Limb (tissue), 2 donors: ENCODE measurements around the gene SIM1.

ENCODE experiments used
- DNase-seq, 2 donors: peaks; one replicate each; pipeline ENCODE4 v3.0.0-alpha.2; 2016; ENCODE audit errors: extremely low spot score in 2 of 2

Gene SIM1

GRCh38 chr6:100427452-100427851 lies 37.3 kb downstream of the SIM1 start:
- no peak for DNase-seq

GRCh38 chr6:100426744-100427338 lies 37.9 kb downstream of the SIM1 start:
- DNase-seq = peak in 1 of 2 donors; percentile 20

- DNase-seq = no peak
These were observed 38.5 kb downstream of the SIM1 start for GRCh38 chr6:100426241-100426640.

GRCh38 chr6:100420711-100421110 lies 44.0 kb downstream of the SIM1 start:
- no peak for DNase-seq

GRCh38 chr6:100417036-100417435 lies 47.7 kb downstream of the SIM1 start:
- no peak for DNase-seq

- no peak for DNase-seq
These were observed 49.0 kb downstream of the SIM1 start for GRCh38 chr6:100415768-100416167.

- no peak for DNase-seq
These were observed 51.8 kb downstream of the SIM1 start for GRCh38 chr6:100412872-100413271.

- no peak for DNase-seq
These were observed 60.7 kb downstream of the SIM1 start for GRCh38 chr6:100404051-100404450.

GRCh38 chr6:100393493-100393892 lies 71.2 kb downstream of the SIM1 start:
- no peak for DNase-seq

GRCh38 chr6:100392423-100392822 lies 72.3 kb downstream of the SIM1 start:
- DNase-seq = no peak

GRCh38 chr6:100388868-100389519 lies 75.7 kb downstream of the SIM1 start:
- DNase-seq = no peak

GRCh38 chr6:100382767-100383195 lies 81.9 kb downstream of the SIM1 start:
- DNase-seq = no peak

- DNase-seq = no peak
These were observed 82.7 kb downstream of the SIM1 start for GRCh38 chr6:100382031-100382430.

- DNase-seq = peak in 1 of 2 donors; percentile 57
These were observed 83.6 kb downstream of the SIM1 start for GRCh38 chr6:100381111-100381510.

GRCh38 chr6:100379386-100379785 lies 85.3 kb downstream of the SIM1 start:
- DNase-seq = no peak

- DNase-seq = no peak
These were observed 86.1 kb downstream of the SIM1 start for GRCh38 chr6:100378576-100378975.

- DNase-seq = no peak
These were observed 88.6 kb downstream of the SIM1 start for GRCh38 chr6:100376103-100376502.

GRCh38 chr6:100372326-100373091 lies 92.2 kb downstream of the SIM1 start:
- DNase-seq = no peak

- no peak for DNase-seq
These were observed 93.1 kb downstream of the SIM1 start for GRCh38 chr6:100371591-100371990.

GRCh38 chr6:100370265-100370664 lies 94.5 kb downstream of the SIM1 start:
- DNase-seq = no peak

GRCh38 chr6:100366419-100366818 lies 98.3 kb downstream of the SIM1 start:
- no peak for DNase-seq

GRCh38 chr6:100363651-100364050 lies 101.1 kb downstream of the SIM1 start:
- DNase-seq = no peak
